Uterus (tissue), 4 donors: Measurements from ENCODE around the gene ARHGAP15. TPM values are rescaled to one million over a fixed set of nuclear protein-coding genes. Genes with fewer than 3 reads are reported as not detected.

Source experiments
- DNase-seq, 2 donors: peaks; one replicate each; pipeline ENCODE4 v3.0.0-alpha.2; 2019 to 2020
- H3K27ac ChIP-seq, 2 donors: fragments of 200-600 bp; sonication (generic); 1 replicate in 1 of 2; 2 replicates in 1 of 2; pipeline ENCODE4 v1.5.1; 2016 to 2018
- H3K27me3 ChIP-seq, 2 donors: fragments of 200-600 bp; sonication (generic); one replicate each; pipeline ENCODE4 v1.5.1; 2018 to 2019; ENCODE audit warnings: control low read depth in 1 of 2
- H3K36me3 ChIP-seq, 2 donors: fragments of 200-600 bp; sonication (generic); one replicate each; pipeline ENCODE4 v1.5.1; 2019; ENCODE audit warnings: control low read depth in 1 of 2
- H3K4me1 ChIP-seq, 2 donors: fragments of 200-600 bp; sonication (generic); one replicate each; pipeline ENCODE4 v1.5.1; 2018 to 2019; ENCODE audit warnings: control low read depth in 1 of 2
- H3K4me3 ChIP-seq, 2 donors: fragments of 200-600 bp; sonication (generic); 1 replicate in 1 of 2; 2 replicates in 1 of 2; pipeline ENCODE4 v1.5.1; 2018 to 2019; ENCODE audit warnings: mild to moderate bottlenecking in 1 of 2
- H3K9me3 ChIP-seq, 2 donors: fragments of 200-600 bp; sonication (generic); one replicate each; pipeline ENCODE4 v1.5.1; 2019; ENCODE audit warnings: control low read depth in 1 of 2
- POLR2A ChIP-seq, 2 donors: fragments of 450-650 bp; IDR thresholded peaks; one replicate each; pipeline ENCODE4 v1.6.1; 2016; ENCODE audit warnings: antibody characterized with exemption in 2 of 2, mild to moderate bottlenecking in 1 of 2, moderate library complexity in 1 of 2
- intact Hi-C: fragments of 100-400 bp; cut with DNase I; formaldehyde crosslinking; loops from one replicate; pipeline ENCODE4 v1.15.1; 2023; ENCODE audit warnings: low total_unique reads
- total RNA-seq, 4 donors: library from RNA; depleted of rRNA in 3 of 4; stranded (reverse); fragments of >200 nt in 3 of 4; gene quantifications; one replicate each; pipeline versions ENCODE4 v1.1.0 to v1.2.4, GENCODE V29; 2014 to 2023
- TF ChIP-seq, protein P1 (sequence below), 4 experiments: fragments of 200-600 bp in 2 of 4; fragments of 450-650 bp in 2 of 4; sonication (generic) in 2 of 4; IDR thresholded peaks; one replicate each; pipeline ENCODE4 v1.5.1; 2016 to 2019; ENCODE audit warnings: antibody characterized with exemption in 4 of 4, mild to moderate bottlenecking in 2 of 4, moderate library complexity in 1 of 4
- donor health status: DM: yes; HTN: yes; CAD: no.

Gene ARHGAP15
- 10 to 100 TPM in 1 of 4 donors, 1 to 10 TPM in 2, under 1 TPM in 1; 0.88 to 28.4 (median 6.6) TPM for total RNA-seq

DNA sequence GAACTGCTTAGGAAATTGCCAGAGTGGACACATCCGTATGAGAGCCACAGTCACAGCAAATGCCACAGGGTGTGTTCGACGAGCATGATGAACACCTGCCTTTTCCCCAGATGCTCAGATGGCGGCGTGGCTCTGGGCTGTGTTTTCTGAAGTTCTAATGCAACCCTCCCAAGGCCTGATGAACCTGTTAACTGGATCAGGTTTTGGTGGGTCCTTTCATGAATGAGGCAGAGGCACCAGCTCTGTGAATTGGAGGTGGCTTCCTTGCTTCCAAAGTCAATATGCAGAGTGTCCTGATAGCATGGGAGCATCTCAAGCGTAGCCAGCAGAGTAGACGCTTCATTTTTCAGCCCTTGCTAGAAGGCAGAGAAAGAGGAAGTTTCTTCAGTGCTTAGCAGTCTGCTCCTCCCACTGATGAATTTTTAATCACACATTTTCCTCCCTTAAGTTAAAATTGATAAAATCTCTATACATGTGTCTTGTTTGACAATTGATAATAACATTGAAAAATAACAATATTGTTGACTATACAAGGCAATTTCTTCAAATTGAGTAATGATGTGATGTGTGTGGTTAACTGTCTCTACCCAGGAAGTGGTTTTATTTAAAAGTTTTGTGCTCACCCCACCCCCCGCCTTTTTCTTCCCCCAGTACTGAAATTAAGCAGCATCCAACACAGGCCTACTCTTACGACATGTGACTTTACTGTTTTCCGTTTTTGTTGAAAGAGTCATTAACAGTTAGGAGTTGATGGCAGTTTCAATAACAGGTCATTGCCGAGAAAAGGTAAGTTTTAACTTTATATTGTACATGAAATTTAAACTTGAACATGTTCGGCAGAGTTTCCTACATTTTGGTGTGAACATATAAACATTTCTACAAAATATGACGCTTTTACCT lies at the start of gene ARHGAP15:
TSS of gene ARHGAP15 (plus strand) at position 739 of the 900 bp plus-strand sequence.
- H3K4me3 ChIP-seq, result no peak within 1 kb of the TSS
- no peak within 1 kb of the TSS for H3K27ac ChIP-seq
- no peak for DNase-seq
- H3K27me3 ChIP-seq, result no peaks in the 10 kb centered on the region
- no peak for TF ChIP-seq POLR2A (IDR thresholded peaks at IDR 0.05)
- TF ChIP-seq, protein P1, sequence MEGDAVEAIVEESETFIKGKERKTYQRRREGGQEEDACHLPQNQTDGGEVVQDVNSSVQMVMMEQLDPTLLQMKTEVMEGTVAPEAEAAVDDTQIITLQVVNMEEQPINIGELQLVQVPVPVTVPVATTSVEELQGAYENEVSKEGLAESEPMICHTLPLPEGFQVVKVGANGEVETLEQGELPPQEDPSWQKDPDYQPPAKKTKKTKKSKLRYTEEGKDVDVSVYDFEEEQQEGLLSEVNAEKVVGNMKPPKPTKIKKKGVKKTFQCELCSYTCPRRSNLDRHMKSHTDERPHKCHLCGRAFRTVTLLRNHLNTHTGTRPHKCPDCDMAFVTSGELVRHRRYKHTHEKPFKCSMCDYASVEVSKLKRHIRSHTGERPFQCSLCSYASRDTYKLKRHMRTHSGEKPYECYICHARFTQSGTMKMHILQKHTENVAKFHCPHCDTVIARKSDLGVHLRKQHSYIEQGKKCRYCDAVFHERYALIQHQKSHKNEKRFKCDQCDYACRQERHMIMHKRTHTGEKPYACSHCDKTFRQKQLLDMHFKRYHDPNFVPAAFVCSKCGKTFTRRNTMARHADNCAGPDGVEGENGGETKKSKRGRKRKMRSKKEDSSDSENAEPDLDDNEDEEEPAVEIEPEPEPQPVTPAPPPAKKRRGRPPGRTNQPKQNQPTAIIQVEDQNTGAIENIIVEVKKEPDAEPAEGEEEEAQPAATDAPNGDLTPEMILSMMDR (IDR thresholded peaks at IDR 0.05), result no peak
- H3K36me3 ChIP-seq, result no peaks in the 10 kb centered on the region
- H3K4me1 ChIP-seq, result no peaks in the 10 kb centered on the region
- no peaks in the 10 kb centered on the region for H3K9me3 ChIP-seq
- intact Hi-C loops, result no loop called here

DNA sequence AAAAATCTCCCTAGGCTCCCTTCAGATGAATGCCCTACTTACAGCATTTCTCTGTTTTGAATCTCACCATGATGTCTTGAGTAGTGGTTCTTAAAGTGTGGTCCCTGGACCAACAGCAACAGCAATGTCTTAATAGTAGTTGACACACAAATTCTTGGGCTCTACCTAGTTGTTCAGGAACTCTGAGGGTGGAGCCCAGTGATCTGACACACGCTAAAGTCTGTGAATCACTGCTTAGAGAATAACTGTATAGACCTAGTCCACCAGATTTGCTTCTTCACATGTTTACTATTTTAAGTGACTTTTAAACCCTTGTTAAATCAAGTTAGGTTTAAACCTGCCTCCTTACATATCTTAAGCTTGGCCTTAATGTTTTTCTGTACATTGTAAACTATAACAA lies 47.6 kb upstream of the ARHGAP15 start:
- no peak for DNase-seq
- Histone ChIP-seq H3K27ac (no peak overlapping the region), H3K4me3 (no peak overlapping the region), H3K9me3 (no peaks in the 10 kb centered on the region), H3K27me3 (no peaks in the 10 kb centered on the region), H3K36me3 (no peaks in the 10 kb centered on the region), H3K4me1 (no peaks in the 10 kb centered on the region)
- TF ChIP-seq POLR2A (IDR thresholded peaks at IDR 0.05), result no peak
- TF ChIP-seq, protein P1 (IDR thresholded peaks at IDR 0.05), result no peak
- intact Hi-C loops, result no loop called here

DNA sequence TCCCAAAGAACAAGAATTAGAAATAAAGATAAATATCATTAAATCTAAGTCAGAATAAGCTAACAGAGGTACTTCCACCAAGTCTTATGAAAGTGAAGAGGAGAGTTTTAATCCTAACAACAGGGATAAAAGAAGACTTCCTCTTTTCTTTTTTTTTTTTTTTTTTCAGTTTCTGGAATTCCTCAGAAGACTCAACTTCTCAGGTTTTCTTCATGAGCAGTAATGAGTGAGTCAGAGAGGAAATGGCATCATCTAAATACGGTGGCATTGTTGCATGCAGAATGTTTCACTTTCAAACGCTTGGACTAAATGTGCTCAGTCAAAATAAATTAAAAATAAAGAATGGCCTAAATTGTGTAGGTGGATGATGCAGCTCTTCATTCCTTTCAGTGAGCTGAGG lies 45.6 kb upstream of the ARHGAP15 start:
- TF ChIP-seq, protein P1 (IDR thresholded peaks at IDR 0.05), result no peak
- no peak for TF ChIP-seq POLR2A (IDR thresholded peaks at IDR 0.05)
- H3K4me1 ChIP-seq, result no peaks in the 10 kb centered on the region
- no peaks in the 10 kb centered on the region for H3K36me3 ChIP-seq
- H3K27ac ChIP-seq, result no peak overlapping the region
- DNase-seq, result no peak
- intact Hi-C loops, result no loop called here
- H3K27me3 ChIP-seq, result no peaks in the 10 kb centered on the region
- H3K9me3 ChIP-seq, result no peaks in the 10 kb centered on the region
- no peak overlapping the region for H3K4me3 ChIP-seq

DNA sequence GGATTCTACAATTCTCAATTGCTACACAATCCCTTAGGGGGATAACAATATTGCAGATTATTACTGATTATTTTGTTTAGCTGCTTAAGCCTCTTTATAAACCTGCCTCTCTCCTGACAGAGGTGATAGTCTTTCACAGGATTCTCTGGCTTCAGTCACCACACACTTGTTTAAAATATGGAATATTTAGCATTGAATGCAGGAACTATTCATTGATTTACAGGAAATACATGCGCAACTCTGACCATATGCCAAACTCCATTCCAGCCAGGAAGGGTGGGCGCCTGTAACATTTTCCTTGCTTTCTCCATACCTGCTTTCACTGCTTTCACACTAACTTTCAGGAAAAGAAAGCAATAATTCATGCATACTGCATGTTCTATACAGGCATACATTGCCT lies 44.8 kb upstream of the ARHGAP15 start:
- Histone ChIP-seq H3K36me3 (no peaks in the 10 kb centered on the region), H3K4me3 (no peak overlapping the region), H3K27me3 (no peaks in the 10 kb centered on the region), H3K27ac (no peak overlapping the region), H3K9me3 (no peaks in the 10 kb centered on the region), H3K4me1 (no peaks in the 10 kb centered on the region)
- intact Hi-C loops, result no loop called here
- DNase-seq, result no peak
- TF ChIP-seq, protein P1 (IDR thresholded peaks at IDR 0.05), result no peak
- no peak for TF ChIP-seq POLR2A (IDR thresholded peaks at IDR 0.05)

DNA sequence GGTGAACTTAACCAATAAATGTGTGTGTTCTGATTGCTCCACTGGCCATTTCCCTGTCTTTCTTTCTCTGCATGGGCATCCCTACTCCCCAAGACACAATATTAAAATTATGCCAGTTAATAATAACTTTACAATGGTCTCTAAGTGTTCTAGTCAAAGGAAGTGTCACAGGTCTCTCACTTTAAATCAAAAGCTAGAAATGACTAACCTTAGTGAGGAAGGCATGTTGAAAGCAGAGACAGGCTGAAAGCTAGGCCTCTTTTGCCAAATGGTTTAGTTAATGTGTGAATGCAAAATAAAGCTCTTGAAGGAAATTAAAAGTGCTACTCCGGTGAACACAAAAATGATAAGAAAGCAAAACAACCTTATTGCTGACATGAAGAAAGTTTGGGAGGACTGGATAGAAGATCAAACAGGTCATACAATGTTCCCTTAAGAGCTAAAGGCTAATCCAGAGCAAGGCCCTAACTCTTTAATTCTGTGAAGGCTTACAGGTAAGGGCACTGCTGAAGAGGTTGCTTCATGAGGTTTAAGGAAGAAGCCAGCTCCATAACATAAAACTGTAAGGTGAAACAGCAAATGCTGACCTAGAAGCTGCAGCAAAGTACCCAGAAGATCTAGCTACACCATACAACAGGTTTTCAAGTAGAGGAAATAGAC lies 44.0 kb upstream of the ARHGAP15 start:
- no peaks in the 10 kb centered on the region for H3K36me3 ChIP-seq
- no peaks in the 10 kb centered on the region for H3K4me1 ChIP-seq
- no peaks in the 10 kb centered on the region for H3K9me3 ChIP-seq
- no peak for TF ChIP-seq POLR2A (IDR thresholded peaks at IDR 0.05)
- TF ChIP-seq, protein P1 (IDR thresholded peaks at IDR 0.05), result no peak
- no peak overlapping the region for H3K27ac ChIP-seq
- intact Hi-C loops, result no loop called here
- DNase-seq, result no peak
- H3K4me3 ChIP-seq, result no peak overlapping the region
- no peaks in the 10 kb centered on the region for H3K27me3 ChIP-seq
